IPS-18a (cell line): ENCODE measurements around the gene LMBRD1.
A peak's percentile ranks its signal among the peaks of the same experiment; 100 is the strongest.
"Not testable (repeated sequence)": the region's sequence is repeated elsewhere in the genome, so short reads cannot be mapped to it uniquely, and the experiment has no call there.

Experiments
- H3K27ac ChIP-seq: one replicate; pipeline ENCODE4 v1.5.1; 2013; ENCODE audit warnings: low read length
- H3K27me3 ChIP-seq: one replicate; pipeline ENCODE4 v1.6.1; 2013; ENCODE audit warnings: mild to moderate bottlenecking, low read length; ENCODE audit not compliant: control insufficient read depth, insufficient read depth
- H3K36me3 ChIP-seq: one replicate; pipeline ENCODE4 v1.6.1; 2013; ENCODE audit warnings: low read depth, low read length; ENCODE audit not compliant: control insufficient read depth
- H3K4me1 ChIP-seq: one replicate; pipeline ENCODE4 v1.6.1; 2013; ENCODE audit warnings: low read depth, low read length; ENCODE audit not compliant: control insufficient read depth
- H3K4me3 ChIP-seq: one replicate; pipeline ENCODE4 v1.5.1; 2013; ENCODE audit warnings: low read length
- H3K9ac ChIP-seq: one replicate; pipeline ENCODE4 v1.6.1; 2013; ENCODE audit warnings: mild to moderate bottlenecking, low read length, moderate library complexity
- H3K9me3 ChIP-seq: one replicate; pipeline ENCODE4 v1.6.1; 2013; ENCODE audit warnings: low read depth, low read length; ENCODE audit not compliant: control insufficient read depth

Gene LMBRD1

DNA sequence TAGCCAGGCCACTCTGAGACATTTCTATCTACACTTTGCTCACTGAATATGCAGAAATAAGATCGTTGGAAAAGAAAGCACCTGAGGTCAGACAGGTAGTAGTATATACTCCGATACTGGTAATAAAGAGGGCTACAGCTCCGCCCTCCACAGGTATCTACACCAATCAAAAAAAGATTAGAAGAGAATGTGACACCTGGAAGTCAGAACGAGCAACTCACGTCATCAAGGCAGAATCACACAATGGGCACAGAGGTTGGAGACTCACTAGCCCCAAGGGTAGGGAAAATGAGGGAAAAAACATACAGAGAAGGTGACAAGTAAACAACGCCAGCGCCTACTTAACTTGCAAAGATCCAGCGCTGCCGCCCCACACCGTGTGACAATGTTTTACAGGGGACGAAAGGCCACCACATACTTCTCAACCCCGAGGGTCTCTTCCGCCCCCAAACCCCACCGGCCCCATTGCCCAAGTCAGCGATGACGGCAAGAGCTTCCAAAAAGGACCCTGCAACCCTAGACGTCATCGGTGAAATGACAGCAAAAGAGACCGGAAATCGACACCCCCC, 653 bp downstream of the LMBRD1 start:
- H3K36me3 ChIP-seq = no peaks in the 10 kb centered on the region
- H3K9me3 ChIP-seq = no peaks in the 10 kb centered on the region
- peak overlapping the region; percentile 74 for H3K27ac ChIP-seq
- H3K4me1 ChIP-seq = peaks cover 15% of the 10 kb centered on the region
- H3K27me3 ChIP-seq = no peaks in the 10 kb centered on the region
- H3K4me3 ChIP-seq = peak overlapping the region; percentile 91
- peak overlapping the region; percentile 83 for H3K9ac ChIP-seq

GRCh38 chr6:69795469-69796072, 1.2 kb downstream of the LMBRD1 start:
- peak overlapping the region; percentile 83 for H3K9ac ChIP-seq
- H3K4me3 ChIP-seq = peak overlapping the region; percentile 91
- H3K4me1 ChIP-seq = peaks cover 12% of the 10 kb centered on the region
- no peaks in the 10 kb centered on the region for H3K27me3 ChIP-seq
- H3K36me3 ChIP-seq = no peaks in the 10 kb centered on the region
- no peaks in the 10 kb centered on the region for H3K9me3 ChIP-seq
- H3K27ac ChIP-seq = peak overlapping the region; percentile 74

- H3K9me3 ChIP-seq = no peaks in the 10 kb centered on the region
- no peaks in the 10 kb centered on the region for H3K27me3 ChIP-seq
- peaks cover 12% of the 10 kb centered on the region for H3K4me1 ChIP-seq
- no peak overlapping the region for H3K4me3 ChIP-seq
- no peak overlapping the region for H3K9ac ChIP-seq
- no peak overlapping the region for H3K27ac ChIP-seq
- peaks cover 10% of the 10 kb centered on the region for H3K36me3 ChIP-seq
These were observed 4.5 kb downstream of the LMBRD1 start for GRCh38 chr6:69792292-69792691.

GRCh38 chr6:69791065-69791471, 5.7 kb downstream of the LMBRD1 start:
- Histone ChIP-seq H3K9me3 (no peaks in the 10 kb centered on the region), H3K27ac (no peak overlapping the region), H3K36me3 (peaks cover 10% of the 10 kb centered on the region), H3K4me3 (no peak overlapping the region), H3K4me1 (peaks cover 12% of the 10 kb centered on the region), H3K9ac (no peak overlapping the region), H3K27me3 (no peaks in the 10 kb centered on the region)

- Histone ChIP-seq H3K9ac (no peak overlapping the region), H3K4me3 (no peak overlapping the region), H3K27ac (no peak overlapping the region)
These were observed 6.2 kb downstream of the LMBRD1 start for GRCh38 chr6:69790629-69791028.

GRCh38 chr6:69789578-69789977, 7.2 kb downstream of the LMBRD1 start:
- H3K4me3 ChIP-seq = no peak overlapping the region
- no peaks in the 10 kb centered on the region for H3K9me3 ChIP-seq
- peaks cover 7% of the 10 kb centered on the region for H3K4me1 ChIP-seq
- H3K9ac ChIP-seq = no peak overlapping the region
- peaks cover 10% of the 10 kb centered on the region for H3K36me3 ChIP-seq
- no peak overlapping the region for H3K27ac ChIP-seq
- no peaks in the 10 kb centered on the region for H3K27me3 ChIP-seq

More at GRCh38 chr6:69790629-69791028, 6.2 kb downstream of the LMBRD1 start:
- Histone ChIP-seq H3K9me3 (no peaks in the 10 kb centered on the region), H3K4me1 (peaks cover 9% of the 10 kb centered on the region), H3K36me3 (peaks cover 10% of the 10 kb centered on the region), H3K27me3 (no peaks in the 10 kb centered on the region)

GRCh38 chr6:69787436-69787835, 9.4 kb downstream of the LMBRD1 start:
- not testable (repeated sequence) for H3K27ac ChIP-seq, H3K4me3 ChIP-seq

GRCh38 chr6:69785697-69786096, 11.1 kb downstream of the LMBRD1 start:
- Histone ChIP-seq H3K4me3 (no peak overlapping the region), H3K9me3 (no peaks in the 10 kb centered on the region), H3K4me1 (no peaks in the 10 kb centered on the region), H3K36me3 (peaks cover 10% of the 10 kb centered on the region), H3K9ac (no peak overlapping the region), H3K27me3 (no peaks in the 10 kb centered on the region), H3K27ac (no peak overlapping the region)

More at GRCh38 chr6:69787436-69787835, 9.4 kb downstream of the LMBRD1 start:
- not testable (repeated sequence) for H3K9ac ChIP-seq, H3K9me3 ChIP-seq, H3K27me3 ChIP-seq, H3K4me1 ChIP-seq, H3K36me3 ChIP-seq

- Histone ChIP-seq H3K4me3 (no peak overlapping the region), H3K9me3 (no peaks in the 10 kb centered on the region), H3K9ac (no peak overlapping the region), H3K27ac (no peak overlapping the region), H3K36me3 (peaks cover 9% of the 10 kb centered on the region), H3K27me3 (no peaks in the 10 kb centered on the region), H3K4me1 (no peaks in the 10 kb centered on the region)
These were observed 12.0 kb downstream of the LMBRD1 start for GRCh38 chr6:69784595-69785377.

DNA sequence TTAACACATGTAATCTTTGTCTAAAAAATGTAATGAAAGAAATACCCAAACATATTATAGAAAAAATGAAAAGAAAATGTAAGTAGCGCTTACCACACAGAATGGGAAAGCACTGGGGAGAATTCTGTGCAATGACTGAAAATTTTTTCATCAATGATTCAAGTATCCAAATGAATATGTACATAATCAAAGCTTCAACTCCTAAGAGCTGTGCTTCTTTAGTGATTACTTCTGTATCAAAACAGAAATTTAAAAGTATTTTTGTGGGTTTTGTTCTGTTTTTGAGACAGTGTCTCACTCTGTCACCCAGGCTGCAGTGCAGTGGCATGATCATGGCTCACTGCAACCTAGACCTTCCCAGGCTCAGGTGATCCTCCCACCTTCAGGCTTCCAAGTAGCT, 13.7 kb downstream of the LMBRD1 start:
- no peaks in the 10 kb centered on the region for H3K9me3 ChIP-seq
- no peaks in the 10 kb centered on the region for H3K36me3 ChIP-seq
- no peaks in the 10 kb centered on the region for H3K27me3 ChIP-seq
- H3K4me3 ChIP-seq = no peak overlapping the region
- H3K4me1 ChIP-seq = no peaks in the 10 kb centered on the region
- no peak overlapping the region for H3K9ac ChIP-seq
- no peak overlapping the region for H3K27ac ChIP-seq

- H3K9ac ChIP-seq = no peak overlapping the region
- no peaks in the 10 kb centered on the region for H3K27me3 ChIP-seq
- no peaks in the 10 kb centered on the region for H3K9me3 ChIP-seq
- no peak overlapping the region for H3K27ac ChIP-seq
- no peaks in the 10 kb centered on the region for H3K4me1 ChIP-seq
- no peak overlapping the region for H3K4me3 ChIP-seq
- no peaks in the 10 kb centered on the region for H3K36me3 ChIP-seq
These were observed 16.1 kb downstream of the LMBRD1 start for GRCh38 chr6:69780585-69781178.
